Activated gamma-delta T cell (primary cell): Measurements from ENCODE around the gene RAPH1.

ENCODE experiments used
- DNase-seq: peaks from one replicate; lab custom pipeline; 2025; lab: John Stamatoyannopoulos, UW

The RAPH1 gene

GRCh38 chr2:203360833-203361430 is 174.2 kb downstream of the RAPH1 start:
- DNase-seq, result no peak

- DNase-seq, result no peak
Measured at GRCh38 chr2:203359450-203359849, 175.7 kb downstream of the RAPH1 start.

GRCh38 chr2:203354966-203355365 is 180.1 kb downstream of the RAPH1 start:
- DNase-seq, result no peak

- no peak for DNase-seq
Measured at GRCh38 chr2:203352604-203353255, 182.4 kb downstream of the RAPH1 start.

GRCh38 chr2:203347375-203347774 is 187.7 kb downstream of the RAPH1 start:
- DNase-seq, result no peak

- no peak for DNase-seq
Measured at GRCh38 chr2:203346612-203347011, 188.5 kb downstream of the RAPH1 start.

GRCh38 chr2:203344667-203345066 is 190.4 kb downstream of the RAPH1 start:
- no peak for DNase-seq
